ENCODE measurements around the gene SNX19. TPM values are rescaled to one million over a fixed set of nuclear protein-coding genes. Genes with fewer than 3 reads are reported as not detected.

Gene SNX19
- polyA plus RNA-seq, 1 of the 3 experiments (the other 2 are of a cell fraction), result 16.6 TPM

GRCh38 chr11:130906616-130907015 is 9.7 kb downstream of the SNX19 start:
- Histone ChIP-seq H3F3A (replicated peaks; ENCODE audit: insufficient read depth) (peaks cover 23% of the 10 kb centered on the region), H2AFZ (ENCODE audit: low read depth) (no peak overlapping the region), H3K9ac (no peak overlapping the region), H3K79me2 (ENCODE audit: insufficient read depth) (peaks cover 27% of the 10 kb centered on the region), H4K20me1 (ENCODE audit: insufficient read depth) (peaks cover 17% of the 10 kb centered on the region; the same call in 1 of the 2 replicates), H3K4me2 (no peak overlapping the region), H3K9me3 (no peaks in the 10 kb centered on the region), H3K9me2 (no peaks in the 10 kb centered on the region), H3K27ac (ENCODE audit: low read depth in 2 of 2, low read length in 1 of 2) (no peak overlapping the region), H3K27me3 (ENCODE audit: insufficient read depth) (no peaks in the 10 kb centered on the region), H3K4me1 (ENCODE audit: control insufficient read depth in 1 of 2, insufficient read depth in 2 of 2, low read depth in 1 of 2, low read length in 1 of 2) (peaks cover 0 to 13% of the 10 kb centered on the region in 2 experiments; a peak in 2 of 4 replicates), H3K4me3 (ENCODE audit: low read depth in 2 of 2, low read length in 1 of 2) (no peak overlapping the region), H3K36me3 (replicated peaks in 1 of 2; ENCODE audit: control insufficient read depth in 1 of 2, insufficient read depth in 2 of 2, low read length in 1 of 2) (peaks cover 73 to 93% of the 10 kb centered on the region in 2 experiments)
- TF ChIP-seq MAX (IDR thresholded peaks at IDR 0.05; ENCODE audit: low read depth) (no peak), TCF12 (IDR thresholded peaks at IDR 0.05) (no peak), RXRA (IDR thresholded peaks at IDR 0.05; ENCODE audit: borderline replicate concordance, low read depth) (no peak), NRF1 (IDR thresholded peaks at IDR 0.05; ENCODE audit: low read depth, low read length) (no peak), ELF1 (IDR thresholded peaks at IDR 0.05) (no peak), RAD21 (IDR thresholded peaks at IDR 0.05; ENCODE audit: low read length) (no peak), MXI1 (IDR thresholded peaks at IDR 0.05; ENCODE audit: low read depth, low read length) (no peak), NFIC (IDR thresholded peaks at IDR 0.05; ENCODE audit: borderline replicate concordance) (no peak), SMC3 (IDR thresholded peaks at IDR 0.05; ENCODE audit: low read depth, low read length) (no peak), IRF3 (IDR thresholded peaks at IDR 0.05; ENCODE audit: low read depth, low read length) (no peak), FOXM1 (IDR thresholded peaks at IDR 0.05; ENCODE audit: low read depth) (no peak), YY1 (IDR thresholded peaks at IDR 0.05; ENCODE audit: low read depth) (no peak), TAF1 (IDR thresholded peaks at IDR 0.05; ENCODE audit: borderline replicate concordance, low read depth, low read length) (no peak)
- ChIA-PET CTCF (interaction anchor here (0.9 to 7.7 kb wide), 5 partner anchors 10 to 476 kb away, joined by 3 to 48 read pairs (median 8); partner anchors contain the start of gene SNX19), POLR2A (no interaction called here)
- 100% methylated on average over 2 of the region's 2 CpGs for whole genome bisulfite sequencing (ENCODE audit: low lambda C conversion rate)
- DNase-seq, result no peak

- Histone ChIP-seq H3F3A (replicated peaks; ENCODE audit: insufficient read depth) (peaks cover 18% of the 10 kb centered on the region), H3K79me2 (ENCODE audit: insufficient read depth) (peaks cover 22% of the 10 kb centered on the region; the same call in 1 of the 2 replicates), H3K27me3 (ENCODE audit: insufficient read depth) (no peaks in the 10 kb centered on the region), H4K20me1 (ENCODE audit: insufficient read depth) (peaks cover 15% of the 10 kb centered on the region; the same call in 1 of the 2 replicates), H3K9me2 (no peaks in the 10 kb centered on the region), H3K4me1 (ENCODE audit: control insufficient read depth in 1 of 2, insufficient read depth in 2 of 2, low read depth in 1 of 2, low read length in 1 of 2) (peaks cover 0 to 13% of the 10 kb centered on the region in 2 experiments; a peak in 2 of 4 replicates), H3K9ac (no peak overlapping the region), H3K9me3 (no peaks in the 10 kb centered on the region), H3K4me3 (ENCODE audit: low read depth in 2 of 2, low read length in 1 of 2) (no peak overlapping the region), H3K4me2 (no peak overlapping the region), H3K36me3 (replicated peaks in 1 of 2; ENCODE audit: control insufficient read depth in 1 of 2, insufficient read depth in 2 of 2, low read length in 1 of 2) (peaks cover 81 to 98% of the 10 kb centered on the region in 2 experiments), H2AFZ (ENCODE audit: low read depth) (no peak overlapping the region), H3K27ac (ENCODE audit: low read depth in 2 of 2, low read length in 1 of 2) (no peak overlapping the region)
- DNase-seq, result no peak
- WGBS (ENCODE audit: low lambda C conversion rate), result 100% methylated on average over 3 of the region's 3 CpGs
- TF ChIP-seq RFX5 (IDR thresholded peaks at IDR 0.05; ENCODE audit: low read length) (no peak), TAF1 (IDR thresholded peaks at IDR 0.05; ENCODE audit: borderline replicate concordance, low read depth, low read length) (no peak), FOXM1 (IDR thresholded peaks at IDR 0.05; ENCODE audit: low read depth) (no peak)
- CTCF ChIA-PET, result interaction anchor here (0.5 to 7.7 kb wide), 9 partner anchors 10 to 474 kb away, joined by 3 to 48 read pairs (median 4); partner anchors contain the start of gene SNX19
- POLR2A ChIA-PET, result no interaction called here
These were observed 10.8 kb downstream of the SNX19 start for GRCh38 chr11:130905512-130905911.

Data from SK-N-SH (cell line).